CD4-positive, alpha-beta T cell (primary cell): ENCODE results near the gene FUT8. TPM values are rescaled to one million over a fixed set of nuclear protein-coding genes. Genes with fewer than 3 reads are reported as not detected.

ENCODE experiments used
- ATAC-seq: fragments of 200-7000 bp; cut with Tn5 transposase; one replicate; pipeline ENCODE4 v1.10.0; 2022; ENCODE audit warnings: mild to moderate bottlenecking; ENCODE audit not compliant: poor library complexity
- CTCF ChIA-PET: fragments of 350-600 bp; sonication (Branson Sonifier 250); formaldehyde crosslinking; loops from one replicate; lab custom pipeline; 2021; ENCODE audit warnings: antibody characterized with exemption, inconsistent platforms; lab: Charles Lee
- POLR2A ChIA-PET: fragments of 350-600 bp; sonication (Branson Sonifier 250); formaldehyde crosslinking; loops from one replicate; lab custom pipeline; 2021; ENCODE audit warnings: antibody characterized with exemption, inconsistent platforms; lab: Charles Lee
- DNase-seq, 14 experiments: peaks; one replicate each; pipeline ENCODE4 v3.0.0-alpha.2; 2013 to 2020; ENCODE audit warnings: mixed read lengths in 2 of 14
- H3K27ac ChIP-seq, 2 donors: one replicate each; pipeline versions ENCODE4 v1.5.1 to v1.7.0; 2013; ENCODE audit warnings: low read length in 2 of 2, low read depth in 1 of 2, mild to moderate bottlenecking in 1 of 2
- H3K27me3 ChIP-seq, 2 experiments: 1 replicate in 1 of 2; 2 replicates in 1 of 2; pipeline versions ENCODE4 v1.6.1 to v1.7.0; 2013; ENCODE audit warnings: low read length in 2 of 2, control low read depth in 1 of 2, mild to moderate bottlenecking in 1 of 2, moderate library complexity in 1 of 2; ENCODE audit not compliant: insufficient read depth in 2 of 2, control insufficient read depth in 1 of 2
- H3K36me3 ChIP-seq: one replicate; pipeline ENCODE4 v1.6.1; 2013; ENCODE audit warnings: low read length, control low read depth; ENCODE audit not compliant: insufficient read depth
- H3K4me1 ChIP-seq: one replicate; pipeline ENCODE4 v1.6.1; 2013; ENCODE audit warnings: low read length, control low read depth; ENCODE audit not compliant: insufficient read depth
- H3K4me3 ChIP-seq: one replicate; pipeline ENCODE4 v1.5.1; 2013; ENCODE audit warnings: mild to moderate bottlenecking, low read length, moderate library complexity
- H3K9me3 ChIP-seq, 2 experiments: 1 replicate in 1 of 2; 2 replicates in 1 of 2; pipeline versions ENCODE4 v1.6.1 to v1.7.0; 2013; ENCODE audit warnings: low read length in 2 of 2, mild to moderate bottlenecking in 2 of 2, control low read depth in 1 of 2, moderate library complexity in 1 of 2; ENCODE audit not compliant: control insufficient read depth in 1 of 2, insufficient read depth in 1 of 2
- H3K27ac Mint-ChIP-seq: one replicate; pipeline ENCODE4 v1.8.0; 2020; ENCODE audit warnings: mixed read lengths
- H3K27me3 Mint-ChIP-seq: one replicate; pipeline ENCODE4 v1.8.0; 2021; ENCODE audit warnings: mixed read lengths
- H3K36me3 Mint-ChIP-seq: one replicate; pipeline ENCODE4 v1.8.0; 2021; ENCODE audit warnings: low read depth, mixed read lengths
- H3K4me1 Mint-ChIP-seq: one replicate; pipeline ENCODE4 v1.8.0; 2021; ENCODE audit warnings: low read depth, mixed read lengths
- H3K4me3 Mint-ChIP-seq: one replicate; pipeline ENCODE4 v1.8.0; 2020; ENCODE audit warnings: mild to moderate bottlenecking, mixed read lengths
- H3K9me3 Mint-ChIP-seq: one replicate; pipeline ENCODE4 v1.8.0; 2020; ENCODE audit warnings: mixed read lengths
- CTCF ChIP-seq: fragments of 200-600 bp; IDR thresholded peaks from one replicate; pipeline ENCODE4 v1.8.0; 2022; ENCODE audit warnings: antibody characterized with exemption, mild to moderate bottlenecking
- intact Hi-C, 2 experiments: fragments of 100-400 bp; cut with DNase I in 1 of 2; cut with micrococcal nuclease in 1 of 2; formaldehyde crosslinking; loops; one replicate each; pipeline versions ENCODE4 v1.15.1 to v1.9.0; 2023 to 2025; cut with DNase I, micrococcal nuclease
- total RNA-seq, 174 experiments: library from RNA in 2 of 174; stranded (reverse) in 2 of 174; gene quantifications; one replicate each; pipeline ENCODE4 v1.2.3 and lab custom pipeline; 2021 to 2026

The FUT8 gene
- total RNA-seq, 2 experiments from 2014 or later, result 31.3 to 39.1 TPM

- H3K9me3 Mint-ChIP-seq, result no peaks in the 10 kb centered on the region
Observed at GRCh38 chr14:65485516-65485915, 73.0 kb downstream of the FUT8 start.

GRCh38 chr14:65486863-65487262 lies 74.3 kb downstream of the FUT8 start:
- Histone ChIP-seq H3K27me3 (no peaks in the 10 kb centered on the region), H3K36me3 (no peaks in the 10 kb centered on the region), H3K4me3 (no peak overlapping the region), H3K9me3 (no peaks in the 10 kb centered on the region), H3K27ac (no peak overlapping the region), H3K4me1 (peaks cover 4% of the 10 kb centered on the region)
- Mint-ChIP-seq H3K27ac (no peak overlapping the region), H3K9me3 (no peaks in the 10 kb centered on the region), H3K36me3 (peaks cover 18% of the 10 kb centered on the region), H3K4me3 (no peak overlapping the region), H3K4me1 (peaks cover 78% of the 10 kb centered on the region), H3K27me3 (no peaks in the 10 kb centered on the region)
- intact Hi-C loops, result no loop called here
- no peak for TF ChIP-seq CTCF
- DNase-seq, result no peak
- ChIA-PET POLR2A (no interaction called here), CTCF (interaction anchor here (1.1 kb wide), 1 partner anchor 11 kb away, joined by 3 read pairs; no protein-coding TSS in a partner anchor)
- ATAC-seq, result no peak

More at GRCh38 chr14:65485516-65485915, 73.0 kb downstream of the FUT8 start:
- Mint-ChIP-seq H3K4me1 (peaks cover 80% of the 10 kb centered on the region), H3K27ac (no peak overlapping the region), H3K36me3 (peaks cover 27% of the 10 kb centered on the region), H3K4me3 (no peak overlapping the region), H3K27me3 (no peaks in the 10 kb centered on the region)
- H3K27me3 ChIP-seq, result no peaks in the 10 kb centered on the region
- no peak for TF ChIP-seq CTCF
- CTCF ChIA-PET, result interaction anchor here (0.6 to 1.1 kb wide), 2 partner anchors 9 to 27 kb away, joined by 3 to 4 read pairs; no protein-coding TSS in a partner anchor
- DNase-seq (no peak), ATAC-seq (no peak)
- POLR2A ChIA-PET, result no interaction called here
- H3K9me3 ChIP-seq, result no peaks in the 10 kb centered on the region
- no peak overlapping the region for H3K27ac ChIP-seq
- H3K36me3 ChIP-seq, result no peaks in the 10 kb centered on the region
- H3K4me1 ChIP-seq, result peaks cover 6% of the 10 kb centered on the region
- H3K4me3 ChIP-seq, result no peak overlapping the region
- intact Hi-C loops, result no loop called here

GRCh38 chr14:65487783-65488494 lies 75.4 kb downstream of the FUT8 start:
- Mint-ChIP-seq H3K4me3 (no peak overlapping the region), H3K9me3 (no peaks in the 10 kb centered on the region), H3K27ac (no peak overlapping the region), H3K27me3 (no peaks in the 10 kb centered on the region), H3K4me1 (peaks cover 74% of the 10 kb centered on the region), H3K36me3 (peaks cover 19% of the 10 kb centered on the region)
- no peaks in the 10 kb centered on the region for H3K27me3 ChIP-seq
- intact Hi-C loops, result no loop called here
- no peak for TF ChIP-seq CTCF
- no peak for DNase-seq
- ChIA-PET CTCF (no interaction called here), POLR2A (interaction anchor here (0.6 kb wide), 1 partner anchor 62 kb away, joined by 3 read pairs; no protein-coding TSS in a partner anchor)
- H3K9me3 ChIP-seq, result no peaks in the 10 kb centered on the region
- no peak overlapping the region for H3K27ac ChIP-seq
- ATAC-seq, result no peak
- H3K4me3 ChIP-seq, result no peak overlapping the region
- H3K36me3 ChIP-seq, result no peaks in the 10 kb centered on the region
- peaks cover under 1% of the 10 kb centered on the region for H3K4me1 ChIP-seq
